ENCODE measurements around the gene SIK2. TPM values are rescaled to one million over a fixed set of nuclear protein-coding genes. Genes with fewer than 3 reads are reported as not detected.

The SIK2 gene
- total RNA-seq, 1 donor from 2014 or later = 9.9 TPM

GRCh38 chr11:111725621-111726020 lies 123.4 kb downstream of the SIK2 start:
- Mint-ChIP-seq H3K27me3 (ENCODE audit: low read depth) (no peaks in the 10 kb centered on the region), H3K27ac (no peak overlapping the region), H3K4me1 (ENCODE audit: low read depth) (no peaks in the 10 kb centered on the region), H3K9me3 (no peaks in the 10 kb centered on the region), H3K4me3 (ENCODE audit: low read depth) (no peak overlapping the region), H3K36me3 (ENCODE audit: low read depth) (peaks cover 30% of the 10 kb centered on the region)
- DNase-seq (ENCODE audit: low spot score) = no peak
- intact Hi-C loops (cut with micrococcal nuclease) = no loop called here

- no peak overlapping the region for H3K4me3 Mint-ChIP-seq (ENCODE audit: low read depth)
- H3K4me1 Mint-ChIP-seq (ENCODE audit: low read depth) = no peaks in the 10 kb centered on the region
- H3K9me3 Mint-ChIP-seq = no peaks in the 10 kb centered on the region
- H3K27me3 Mint-ChIP-seq (ENCODE audit: low read depth) = no peaks in the 10 kb centered on the region
- no peak overlapping the region for H3K27ac Mint-ChIP-seq
- no peak for DNase-seq (ENCODE audit: low spot score)
- intact Hi-C loops (cut with micrococcal nuclease) = no loop called here
- H3K36me3 Mint-ChIP-seq (ENCODE audit: low read depth) = peaks cover 27% of the 10 kb centered on the region
Measured at GRCh38 chr11:111726301-111726713, 124.1 kb downstream of the SIK2 start.

- no peak overlapping the region for H3K27ac Mint-ChIP-seq
- H3K27me3 Mint-ChIP-seq (ENCODE audit: low read depth) = no peaks in the 10 kb centered on the region
- intact Hi-C loops (cut with micrococcal nuclease) = no loop called here
- peaks cover 27% of the 10 kb centered on the region for H3K36me3 Mint-ChIP-seq (ENCODE audit: low read depth)
- no peaks in the 10 kb centered on the region for H3K9me3 Mint-ChIP-seq
- no peak overlapping the region for H3K4me3 Mint-ChIP-seq (ENCODE audit: low read depth)
- no peaks in the 10 kb centered on the region for H3K4me1 Mint-ChIP-seq (ENCODE audit: low read depth)
- no peak for DNase-seq (ENCODE audit: low spot score)
Measured at GRCh38 chr11:111727431-111727830, 125.2 kb downstream of the SIK2 start.

GRCh38 chr11:111729071-111729830 lies 127.0 kb downstream of the SIK2 start:
- no peak overlapping the region for H3K27ac Mint-ChIP-seq
- H3K9me3 Mint-ChIP-seq = no peaks in the 10 kb centered on the region
- DNase-seq (ENCODE audit: low spot score) = no peak
- H3K36me3 Mint-ChIP-seq (ENCODE audit: low read depth) = peaks cover 17% of the 10 kb centered on the region
- H3K4me1 Mint-ChIP-seq (ENCODE audit: low read depth) = no peaks in the 10 kb centered on the region
- intact Hi-C loops (cut with micrococcal nuclease) = no loop called here
- H3K27me3 Mint-ChIP-seq (ENCODE audit: low read depth) = no peaks in the 10 kb centered on the region
- no peak overlapping the region for H3K4me3 Mint-ChIP-seq (ENCODE audit: low read depth)

- Mint-ChIP-seq H3K36me3 (ENCODE audit: low read depth) (peaks cover 11% of the 10 kb centered on the region), H3K27me3 (ENCODE audit: low read depth) (no peaks in the 10 kb centered on the region), H3K9me3 (no peaks in the 10 kb centered on the region), H3K4me3 (ENCODE audit: low read depth) (no peak overlapping the region), H3K27ac (no peak overlapping the region), H3K4me1 (ENCODE audit: low read depth) (no peaks in the 10 kb centered on the region)
- intact Hi-C loops (cut with micrococcal nuclease) = no loop called here
- no peak for DNase-seq (ENCODE audit: low spot score)
Measured at GRCh38 chr11:111729831-111730311, 127.6 kb downstream of the SIK2 start.

GRCh38 chr11:111730871-111731591 lies 128.8 kb downstream of the SIK2 start:
- intact Hi-C loops (cut with micrococcal nuclease) = no loop called here
- no peaks in the 10 kb centered on the region for H3K4me1 Mint-ChIP-seq (ENCODE audit: low read depth)
- no peak overlapping the region for H3K27ac Mint-ChIP-seq
- peaks cover 8% of the 10 kb centered on the region for H3K36me3 Mint-ChIP-seq (ENCODE audit: low read depth)
- H3K4me3 Mint-ChIP-seq (ENCODE audit: low read depth) = no peak overlapping the region
- DNase-seq (ENCODE audit: low spot score) = no peak
- H3K27me3 Mint-ChIP-seq (ENCODE audit: low read depth) = no peaks in the 10 kb centered on the region
- H3K9me3 Mint-ChIP-seq = no peaks in the 10 kb centered on the region

- Mint-ChIP-seq H3K27me3 (ENCODE audit: low read depth) (no peaks in the 10 kb centered on the region), H3K4me1 (ENCODE audit: low read depth) (no peaks in the 10 kb centered on the region), H3K4me3 (ENCODE audit: low read depth) (no peak overlapping the region), H3K9me3 (no peaks in the 10 kb centered on the region), H3K36me3 (ENCODE audit: low read depth) (peaks cover 4% of the 10 kb centered on the region), H3K27ac (no peak overlapping the region)
- no peak for DNase-seq (ENCODE audit: low spot score)
- intact Hi-C loops (cut with micrococcal nuclease) = no loop called here
Measured at GRCh38 chr11:111731821-111732220, 129.6 kb downstream of the SIK2 start.

GRCh38 chr11:111733016-111733415 lies 130.8 kb downstream of the SIK2 start:
- Mint-ChIP-seq H3K36me3 (ENCODE audit: low read depth) (peaks cover 11% of the 10 kb centered on the region), H3K9me3 (no peaks in the 10 kb centered on the region), H3K27me3 (ENCODE audit: low read depth) (no peaks in the 10 kb centered on the region), H3K4me1 (ENCODE audit: low read depth) (no peaks in the 10 kb centered on the region), H3K27ac (no peak overlapping the region), H3K4me3 (ENCODE audit: low read depth) (no peak overlapping the region)
- no peak for DNase-seq (ENCODE audit: low spot score)
- intact Hi-C loops (cut with micrococcal nuclease) = no loop called here

- H3K27ac Mint-ChIP-seq = no peak overlapping the region
- H3K27me3 Mint-ChIP-seq (ENCODE audit: low read depth) = no peaks in the 10 kb centered on the region
- no peak for DNase-seq (ENCODE audit: low spot score)
- no peak overlapping the region for H3K4me3 Mint-ChIP-seq (ENCODE audit: low read depth)
- intact Hi-C loops (cut with micrococcal nuclease) = no loop called here
- no peaks in the 10 kb centered on the region for H3K4me1 Mint-ChIP-seq (ENCODE audit: low read depth)
- peaks cover 11% of the 10 kb centered on the region for H3K36me3 Mint-ChIP-seq (ENCODE audit: low read depth)
- no peaks in the 10 kb centered on the region for H3K9me3 Mint-ChIP-seq
Measured at GRCh38 chr11:111733611-111734088, 131.4 kb downstream of the SIK2 start.

- no peaks in the 10 kb centered on the region for H3K4me1 Mint-ChIP-seq (ENCODE audit: low read depth)
- H3K27ac Mint-ChIP-seq = no peak overlapping the region
Measured at GRCh38 chr11:111734101-111734953, 132.1 kb downstream of the SIK2 start.

GRCh38 chr11:111734954-111735261 lies 132.7 kb downstream of the SIK2 start:
- no peak overlapping the region for H3K4me3 Mint-ChIP-seq (ENCODE audit: low read depth)
- intact Hi-C loops (cut with micrococcal nuclease) = no loop called here
- H3K9me3 Mint-ChIP-seq = no peaks in the 10 kb centered on the region
- H3K27ac Mint-ChIP-seq = no peak overlapping the region
- no peaks in the 10 kb centered on the region for H3K27me3 Mint-ChIP-seq (ENCODE audit: low read depth)
- no peaks in the 10 kb centered on the region for H3K4me1 Mint-ChIP-seq (ENCODE audit: low read depth)
- H3K36me3 Mint-ChIP-seq (ENCODE audit: low read depth) = peaks cover 8% of the 10 kb centered on the region
- no peak for DNase-seq (ENCODE audit: low spot score)

More at GRCh38 chr11:111734101-111734953, 132.1 kb downstream of the SIK2 start:
- intact Hi-C loops (cut with micrococcal nuclease) = no loop called here
- no peak overlapping the region for H3K4me3 Mint-ChIP-seq (ENCODE audit: low read depth)
- no peak for DNase-seq (ENCODE audit: low spot score)
- no peaks in the 10 kb centered on the region for H3K9me3 Mint-ChIP-seq
- peaks cover 8% of the 10 kb centered on the region for H3K36me3 Mint-ChIP-seq (ENCODE audit: low read depth)
- H3K27me3 Mint-ChIP-seq (ENCODE audit: low read depth) = no peaks in the 10 kb centered on the region

GRCh38 chr11:111735262-111736116 lies 133.2 kb downstream of the SIK2 start:
- peaks cover 10% of the 10 kb centered on the region for H3K36me3 Mint-ChIP-seq (ENCODE audit: low read depth)
- DNase-seq (ENCODE audit: low spot score) = no peak
- intact Hi-C loops (cut with micrococcal nuclease) = no loop called here
- H3K27ac Mint-ChIP-seq = no peak overlapping the region
- H3K27me3 Mint-ChIP-seq (ENCODE audit: low read depth) = no peaks in the 10 kb centered on the region
- no peak overlapping the region for H3K4me3 Mint-ChIP-seq (ENCODE audit: low read depth)
- H3K9me3 Mint-ChIP-seq = no peaks in the 10 kb centered on the region
- no peaks in the 10 kb centered on the region for H3K4me1 Mint-ChIP-seq (ENCODE audit: low read depth)

Measured in activated T-helper 2 cell treated with anti-CD3 and anti-CD28 coated beads, Interferon-gamma antibody, Interleukin-2, Interleukin-4, amounts not matched to agents 10 μg/mL and 5 μg/mL and 100 μg/mL, durations not matched to agents 14 hours and 24 hours and 36 hours (primary cell).